ENCODE measurements around the gene PRORP. TPM values are rescaled to one million over a fixed set of nuclear protein-coding genes. Genes with fewer than 3 reads are reported as not detected.

PRORP gene
- total RNA-seq, 1 experiment from 2014 or later, result 44.1 TPM

GRCh38 chr14:35112641-35113040 is 9.7 kb upstream of the PRORP start:
- Mint-ChIP-seq H3K9me3 (peaks cover 19% of the 10 kb centered on the region), H3K27ac (peak overlapping the region; percentile 29), H3K27me3 (ENCODE audit: low read depth) (no peaks in the 10 kb centered on the region), H3K36me3 (peaks cover 62% of the 10 kb centered on the region), H3K4me3 (no peak overlapping the region), H3K4me1 (peaks cover 16% of the 10 kb centered on the region)
- POLR2A ChIA-PET, result no interaction called here
- no peak for DNase-seq (ENCODE audit: low spot score)
- ATAC-seq, result no peak
- TF ChIP-seq SOX15 (CRISPR knock-in tag; IDR thresholded peaks at IDR 0.05) (no peak), JAZF1 (CRISPR knock-in tag; IDR thresholded peaks at IDR 0.05) (no peak), USF1 (CRISPR knock-in tag; IDR thresholded peaks at IDR 0.05) (no peak), PRRX2 (CRISPR knock-in tag; IDR thresholded peaks at IDR 0.05) (no peak), TCF7 (CRISPR knock-in tag; IDR thresholded peaks at IDR 0.05; ENCODE audit: low read depth) (no peak), FOXJ3 (CRISPR knock-in tag; IDR thresholded peaks at IDR 0.05; ENCODE audit: borderline replicate concordance) (no peak), ZNF671 (CRISPR knock-in tag; IDR thresholded peaks at IDR 0.05) (no peak)
- TF ChIP-seq, protein P1, sequence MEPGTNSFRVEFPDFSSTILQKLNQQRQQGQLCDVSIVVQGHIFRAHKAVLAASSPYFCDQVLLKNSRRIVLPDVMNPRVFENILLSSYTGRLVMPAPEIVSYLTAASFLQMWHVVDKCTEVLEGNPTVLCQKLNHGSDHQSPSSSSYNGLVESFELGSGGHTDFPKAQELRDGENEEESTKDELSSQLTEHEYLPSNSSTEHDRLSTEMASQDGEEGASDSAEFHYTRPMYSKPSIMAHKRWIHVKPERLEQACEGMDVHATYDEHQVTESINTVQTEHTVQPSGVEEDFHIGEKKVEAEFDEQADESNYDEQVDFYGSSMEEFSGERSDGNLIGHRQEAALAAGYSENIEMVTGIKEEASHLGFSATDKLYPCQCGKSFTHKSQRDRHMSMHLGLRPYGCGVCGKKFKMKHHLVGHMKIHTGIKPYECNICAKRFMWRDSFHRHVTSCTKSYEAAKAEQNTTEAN (CRISPR knock-in tag; IDR thresholded peaks at IDR 0.05), result no peak
- TF ChIP-seq, protein P2, sequence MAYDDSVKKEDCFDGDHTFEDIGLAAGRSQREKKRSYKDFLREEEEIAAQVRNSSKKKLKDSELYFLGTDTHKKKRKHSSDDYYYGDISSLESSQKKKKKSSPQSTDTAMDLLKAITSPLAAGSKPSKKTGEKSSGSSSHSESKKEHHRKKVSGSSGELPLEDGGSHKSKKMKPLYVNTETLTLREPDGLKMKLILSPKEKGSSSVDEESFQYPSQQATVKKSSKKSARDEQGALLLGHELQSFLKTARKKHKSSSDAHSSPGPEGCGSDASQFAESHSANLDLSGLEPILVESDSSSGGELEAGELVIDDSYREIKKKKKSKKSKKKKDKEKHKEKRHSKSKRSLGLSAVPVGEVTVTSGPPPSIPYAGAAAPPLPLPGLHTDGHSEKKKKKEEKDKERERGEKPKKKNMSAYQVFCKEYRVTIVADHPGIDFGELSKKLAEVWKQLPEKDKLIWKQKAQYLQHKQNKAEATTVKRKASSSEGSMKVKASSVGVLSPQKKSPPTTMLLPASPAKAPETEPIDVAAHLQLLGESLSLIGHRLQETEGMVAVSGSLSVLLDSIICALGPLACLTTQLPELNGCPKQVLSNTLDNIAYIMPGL (CRISPR knock-in tag; IDR thresholded peaks at IDR 0.05), result no peak
- CTCF ChIA-PET, result no interaction called here

- Mint-ChIP-seq H3K36me3 (peaks cover 62% of the 10 kb centered on the region), H3K27me3 (ENCODE audit: low read depth) (no peaks in the 10 kb centered on the region), H3K4me1 (peaks cover 16% of the 10 kb centered on the region), H3K9me3 (peaks cover 19% of the 10 kb centered on the region), H3K4me3 (no peak overlapping the region), H3K27ac (peak overlapping the region; percentile 29)
- ATAC-seq (peak; percentile 48; the same call in 1 of the 2 replicates), DNase-seq (ENCODE audit: low spot score) (peak; percentile 19)
- CTCF ChIA-PET, result no interaction called here
- POLR2A ChIA-PET, result no interaction called here
- TF ChIP-seq, protein P3, sequence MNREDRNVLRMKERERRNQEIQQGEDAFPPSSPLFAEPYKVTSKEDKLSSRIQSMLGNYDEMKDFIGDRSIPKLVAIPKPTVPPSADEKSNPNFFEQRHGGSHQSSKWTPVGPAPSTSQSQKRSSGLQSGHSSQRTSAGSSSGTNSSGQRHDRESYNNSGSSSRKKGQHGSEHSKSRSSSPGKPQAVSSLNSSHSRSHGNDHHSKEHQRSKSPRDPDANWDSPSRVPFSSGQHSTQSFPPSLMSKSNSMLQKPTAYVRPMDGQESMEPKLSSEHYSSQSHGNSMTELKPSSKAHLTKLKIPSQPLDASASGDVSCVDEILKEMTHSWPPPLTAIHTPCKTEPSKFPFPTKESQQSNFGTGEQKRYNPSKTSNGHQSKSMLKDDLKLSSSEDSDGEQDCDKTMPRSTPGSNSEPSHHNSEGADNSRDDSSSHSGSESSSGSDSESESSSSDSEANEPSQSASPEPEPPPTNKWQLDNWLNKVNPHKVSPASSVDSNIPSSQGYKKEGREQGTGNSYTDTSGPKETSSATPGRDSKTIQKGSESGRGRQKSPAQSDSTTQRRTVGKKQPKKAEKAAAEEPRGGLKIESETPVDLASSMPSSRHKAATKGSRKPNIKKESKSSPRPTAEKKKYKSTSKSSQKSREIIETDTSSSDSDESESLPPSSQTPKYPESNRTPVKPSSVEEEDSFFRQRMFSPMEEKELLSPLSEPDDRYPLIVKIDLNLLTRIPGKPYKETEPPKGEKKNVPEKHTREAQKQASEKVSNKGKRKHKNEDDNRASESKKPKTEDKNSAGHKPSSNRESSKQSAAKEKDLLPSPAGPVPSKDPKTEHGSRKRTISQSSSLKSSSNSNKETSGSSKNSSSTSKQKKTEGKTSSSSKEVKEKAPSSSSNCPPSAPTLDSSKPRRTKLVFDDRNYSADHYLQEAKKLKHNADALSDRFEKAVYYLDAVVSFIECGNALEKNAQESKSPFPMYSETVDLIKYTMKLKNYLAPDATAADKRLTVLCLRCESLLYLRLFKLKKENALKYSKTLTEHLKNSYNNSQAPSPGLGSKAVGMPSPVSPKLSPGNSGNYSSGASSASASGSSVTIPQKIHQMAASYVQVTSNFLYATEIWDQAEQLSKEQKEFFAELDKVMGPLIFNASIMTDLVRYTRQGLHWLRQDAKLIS (CRISPR knock-in tag; IDR thresholded peaks at IDR 0.05; ENCODE audit: borderline replicate concordance), result no peak
- TF ChIP-seq CBFB (CRISPR knock-in tag; IDR thresholded peaks at IDR 0.05; ENCODE audit: low read depth) (no peak), FOXP4 (CRISPR knock-in tag; IDR thresholded peaks at IDR 0.05) (no peak), E2F1 (CRISPR knock-in tag; IDR thresholded peaks at IDR 0.05) (no peak), ZNF281 (CRISPR knock-in tag; IDR thresholded peaks at IDR 0.05) (no peak)
- TF ChIP-seq, protein P4, sequence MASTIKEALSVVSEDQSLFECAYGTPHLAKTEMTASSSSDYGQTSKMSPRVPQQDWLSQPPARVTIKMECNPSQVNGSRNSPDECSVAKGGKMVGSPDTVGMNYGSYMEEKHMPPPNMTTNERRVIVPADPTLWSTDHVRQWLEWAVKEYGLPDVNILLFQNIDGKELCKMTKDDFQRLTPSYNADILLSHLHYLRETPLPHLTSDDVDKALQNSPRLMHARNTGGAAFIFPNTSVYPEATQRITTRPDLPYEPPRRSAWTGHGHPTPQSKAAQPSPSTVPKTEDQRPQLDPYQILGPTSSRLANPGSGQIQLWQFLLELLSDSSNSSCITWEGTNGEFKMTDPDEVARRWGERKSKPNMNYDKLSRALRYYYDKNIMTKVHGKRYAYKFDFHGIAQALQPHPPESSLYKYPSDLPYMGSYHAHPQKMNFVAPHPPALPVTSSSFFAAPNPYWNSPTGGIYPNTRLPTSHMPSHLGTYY (CRISPR knock-in tag; IDR thresholded peaks at IDR 0.05), result no peak
- TF ChIP-seq, protein P5, sequence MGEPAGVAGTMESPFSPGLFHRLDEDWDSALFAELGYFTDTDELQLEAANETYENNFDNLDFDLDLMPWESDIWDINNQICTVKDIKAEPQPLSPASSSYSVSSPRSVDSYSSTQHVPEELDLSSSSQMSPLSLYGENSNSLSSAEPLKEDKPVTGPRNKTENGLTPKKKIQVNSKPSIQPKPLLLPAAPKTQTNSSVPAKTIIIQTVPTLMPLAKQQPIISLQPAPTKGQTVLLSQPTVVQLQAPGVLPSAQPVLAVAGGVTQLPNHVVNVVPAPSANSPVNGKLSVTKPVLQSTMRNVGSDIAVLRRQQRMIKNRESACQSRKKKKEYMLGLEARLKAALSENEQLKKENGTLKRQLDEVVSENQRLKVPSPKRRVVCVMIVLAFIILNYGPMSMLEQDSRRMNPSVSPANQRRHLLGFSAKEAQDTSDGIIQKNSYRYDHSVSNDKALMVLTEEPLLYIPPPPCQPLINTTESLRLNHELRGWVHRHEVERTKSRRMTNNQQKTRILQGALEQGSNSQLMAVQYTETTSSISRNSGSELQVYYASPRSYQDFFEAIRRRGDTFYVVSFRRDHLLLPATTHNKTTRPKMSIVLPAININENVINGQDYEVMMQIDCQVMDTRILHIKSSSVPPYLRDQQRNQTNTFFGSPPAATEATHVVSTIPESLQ (CRISPR knock-in tag; IDR thresholded peaks at IDR 0.05), result no peak
Observed at GRCh38 chr14:35113308-35113950, 8.9 kb upstream of the PRORP start.

Measured in WTC11 (cell line).